Measurements from ENCODE around the gene PASK. TPM values are rescaled to one million over a fixed set of nuclear protein-coding genes. Genes with fewer than 3 reads are reported as not detected.

Gene PASK
- total RNA-seq, 1 donor from 2014 or later, result 3.9 TPM

- no peak for DNase-seq (ENCODE audit: low read depth)
Observed at GRCh38 chr2:241180495-241180894, 31.2 kb upstream of the PASK start.

- no peak for DNase-seq (ENCODE audit: low read depth)
Observed at GRCh38 chr2:241179899-241180298, 30.6 kb upstream of the PASK start.

GRCh38 chr2:241178961-241179360 lies 29.7 kb upstream of the PASK start:
- no peak for DNase-seq (ENCODE audit: low read depth)

GRCh38 chr2:241177526-241178334 lies 28.5 kb upstream of the PASK start:
- DNase-seq (ENCODE audit: low read depth), result no peak

GRCh38 chr2:241173557-241173956 lies 24.3 kb upstream of the PASK start:
- DNase-seq (ENCODE audit: low read depth), result no peak

- no peak for DNase-seq (ENCODE audit: low read depth)
Observed at GRCh38 chr2:241168366-241168765, 19.1 kb upstream of the PASK start.

- DNase-seq (ENCODE audit: low read depth), result no peak
Observed at GRCh38 chr2:241163601-241164118, 14.4 kb upstream of the PASK start.

- DNase-seq (ENCODE audit: low read depth), result no peak
Observed at GRCh38 chr2:241161646-241162281, 12.5 kb upstream of the PASK start.

- no peak for DNase-seq (ENCODE audit: low read depth)
Observed at GRCh38 chr2:241160318-241160717, 11.0 kb upstream of the PASK start.

- DNase-seq (ENCODE audit: low read depth), result no peak
Observed at GRCh38 chr2:241159116-241159515, 9.8 kb upstream of the PASK start.

- no peak for DNase-seq (ENCODE audit: low read depth)
Observed at GRCh38 chr2:241158546-241158900, 9.3 kb upstream of the PASK start.

- DNase-seq (ENCODE audit: low read depth), result peak; percentile 9
Observed at GRCh38 chr2:241157841-241158545, 8.7 kb upstream of the PASK start.

GRCh38 chr2:241156971-241157441 lies 7.7 kb upstream of the PASK start:
- DNase-seq (ENCODE audit: low read depth), result no peak

- no peak for DNase-seq (ENCODE audit: low read depth)
Observed at GRCh38 chr2:241155936-241156335, 6.7 kb upstream of the PASK start.

- no peak for DNase-seq (ENCODE audit: low read depth)
Observed at GRCh38 chr2:241154915-241155314, 5.6 kb upstream of the PASK start.

GRCh38 chr2:241153616-241154015 lies 4.3 kb upstream of the PASK start:
- no peak for DNase-seq (ENCODE audit: low read depth)

- no peak for DNase-seq (ENCODE audit: low read depth)
Observed at GRCh38 chr2:241151934-241152660, 2.8 kb upstream of the PASK start.

- no peak for DNase-seq (ENCODE audit: low read depth)
Observed at GRCh38 chr2:241150660-241151530, 1.6 kb upstream of the PASK start.

- DNase-seq (ENCODE audit: low read depth), result peak; percentile 85
Observed at GRCh38 chr2:241149925-241150659, 820 bp upstream of the PASK start, which contains the start of gene PPP1R7. Gene PPP1R7, plus strand, starts transcription at chr2:241150467. Its CDS starts 29 bp downstream, at chr2:241150496.

GRCh38 chr2:241149675-241149924 lies 328 bp upstream of the PASK start:
- DNase-seq (ENCODE audit: low read depth), result no peak
